HepG2 (cell line): ENCODE results near the gene UNKL. TPM values are rescaled to one million over a fixed set of nuclear protein-coding genes. Genes with fewer than 3 reads are reported as not detected.

Experiments
- CTCF ChIP-seq: sonication (generic); formaldehyde crosslinking; IDR thresholded peaks from 2 replicates; pipeline ENCODE4 v1.5.0; 2020; ENCODE audit warnings: mild to moderate bottlenecking, missing genetic modification reagents, moderate library complexity
- LCORL ChIP-seq, 2 experiments: fragments of 450-650 bp in 1 of 2; sonication (generic) in 1 of 2; formaldehyde crosslinking in 1 of 2; IDR thresholded peaks; 2 replicates each; pipeline versions ENCODE4 v1.5.0 to v1.6.1; 2017 to 2020; ENCODE audit warnings: antibody characterized with exemption in 1 of 2, missing genetic modification reagents in 1 of 2
- MBNL3 ChIP-seq: fragments of 250-450 bp; sonication (Bioruptor Pico); conservative IDR thresholded peaks from 2 replicates; pipeline ENCODE4 v1.8.0; 2022; ENCODE audit warnings: mild to moderate bottlenecking, inconsistent platforms
- NFKB2 ChIP-seq: sonication (generic); formaldehyde crosslinking; IDR thresholded peaks from 2 replicates; pipeline ENCODE4 v1.4.0; 2020; ENCODE audit warnings: missing genetic modification reagents, borderline replicate concordance
- NR2F2 ChIP-seq: IDR thresholded peaks from 2 replicates; pipeline ENCODE4 v1.6.1; 2012; ENCODE audit warnings: low read depth, inconsistent platforms, borderline replicate concordance
- PLSCR1 ChIP-seq: sonication (generic); formaldehyde crosslinking; IDR thresholded peaks from 2 replicates; pipeline ENCODE4 v1.5.0; 2020; ENCODE audit warnings: missing genetic modification reagents, mild to moderate bottlenecking, borderline replicate concordance
- POLR2AphosphoS5 ChIP-seq: IDR thresholded peaks from 2 replicates; pipeline ENCODE4 v1.6.1; 2012; ENCODE audit warnings: low read depth, low read length
- RBM39 ChIP-seq: fragments of 200-400 bp; formaldehyde crosslinking; IDR thresholded peaks from one replicate; pipeline ENCODE4 v1.6.1; 2018; ENCODE audit warnings: antibody characterized with exemption, mild to moderate bottlenecking, low read depth, low read length; ENCODE audit not compliant: poor library complexity, severe bottlenecking
- SMAD9 ChIP-seq: sonication (generic); formaldehyde crosslinking; IDR thresholded peaks from 2 replicates; pipeline ENCODE4 v1.5.1; 2020; ENCODE audit warnings: mild to moderate bottlenecking, missing genetic modification reagents
- SRY ChIP-seq: sonication (generic); formaldehyde crosslinking; IDR thresholded peaks from 2 replicates; pipeline ENCODE4 v1.8.0; 2022; ENCODE audit warnings: mild to moderate bottlenecking, missing genetic modification reagents
- polyA plus RNA-seq, 8 experiments: library from polyadenylated mRNA; depleted of rRNA in 3 of 8; stranded (reverse) in 7 of 8; unstranded in 1 of 8; fragments of >200 nt; fragmentation: Illumina TruSeq in 4 of 8; extraction: Trizol in 4 of 8; gene quantifications; 2 replicates each; pipeline versions ENCODE4 v1.2.1 to v1.2.3, GENCODE V29; 2011 to 2016; ENCODE audit warnings: low read depth in 4 of 8, missing spikeins in 1 of 8, mixed read lengths in 1 of 8; ENCODE audit not compliant: insufficient read depth in 1 of 8
- total RNA-seq, 5 experiments: library from RNA; depleted of rRNA; stranded (reverse); fragments of >200 nt; fragmentation: Illumina TruSeq; extraction: Trizol; gene quantifications; 2 replicates each; pipeline ENCODE4 v1.2.3, GENCODE V29; 2016; ENCODE audit warnings: low read depth in 1 of 5

Gene UNKL
- total and polyA plus RNA-seq, 2 of the 13 experiments (the other 11 are each of a cell fraction or from before 2014, with no cell fraction given) = 10.4 to 17.6 TPM

GRCh38 chr16:1428511-1428910 lies 14.0 kb upstream of the UNKL start (continued):
- no peak for TF ChIP-seq LCORL (IDR thresholded peaks at IDR 0.05)
- 0 out of 2 replicates have a peak, but pooled peaks have one; percentile 32 for TF ChIP-seq LCORL (CRISPR knock-in tag; IDR thresholded peaks at IDR 0.05)
- TF ChIP-seq CTCF (CRISPR knock-in tag) = peak; percentile 78
- TF ChIP-seq MBNL3 (CRISPR knock-in tag) = no peak
- TF ChIP-seq PLSCR1 (CRISPR knock-in tag) = no peak
- no peak for TF ChIP-seq SMAD9 (CRISPR knock-in tag)
- no peak for TF ChIP-seq NR2F2
- TF ChIP-seq NFKB2 = no peak
- no peak for TF ChIP-seq SRY (CRISPR knock-in tag)
- peak; percentile 32 for TF ChIP-seq RBM39
- no peak for TF ChIP-seq POLR2AphosphoS5
- TF ChIP-seq, all 625 proteins: peak for 27
